H1 (cell line): ENCODE measurements around the gene CAMK2G. TPM values are rescaled to one million over a fixed set of nuclear protein-coding genes. Genes with fewer than 3 reads are reported as not detected.

Experiments
- SP1 ChIP-seq: IDR thresholded peaks from 2 replicates; pipeline ENCODE4 v1.6.1; 2011; ENCODE audit warnings: low read depth, low read length
- polyA plus RNA-seq, 7 experiments: library from polyadenylated mRNA; depleted of rRNA in 3 of 7; stranded (reverse) in 5 of 7; unstranded in 2 of 7; fragments of >200 nt in 5 of 7; fragments of 200-250 nt in 2 of 7; gene quantifications; 1 replicate in 5 of 7; 2 replicates in 1 of 7; 4 replicates in 1 of 7; pipeline versions ENCODE4 v1.2.1 to v1.2.3, GENCODE V29; 2011 to 2013; ENCODE audit warnings: missing spikeins in 2 of 7, mixed read lengths in 2 of 7
- total RNA-seq: library from RNA; stranded (reverse); fragmentation: NEBNext Ultra II Directional; extraction: Animal tissue kit (Norgen Biotek cat#: 25700); gene quantifications from 2 replicates; pipeline ENCODE4 v1.2.1, GENCODE V29; 2021

CAMK2G gene
- total and polyA plus RNA-seq, 2 of the 8 experiments (the other 6 are each of a cell fraction or from before 2014, with no cell fraction given): 28.9 to 31.7 TPM

- 0 out of 2 replicates have a peak, but pooled peaks have one; percentile 61 for TF ChIP-seq SP1
These were observed 32.4 kb upstream of the CAMK2G start (continued) for GRCh38 chr10:73906524-73907447.
